Spleen (tissue), 11 donors: ENCODE results near the gene FOXP1. TPM values are rescaled to one million over a fixed set of nuclear protein-coding genes. Genes with fewer than 3 reads are reported as not detected.

Experiments
- DNase-seq: peaks from one replicate; pipeline ENCODE4 v3.0.0-alpha.2; 2020
- H3K27ac ChIP-seq, 8 donors: fragments of 200-600 bp; sonication (generic) in 7 of 8; 1 replicate in 4 of 8; 2 replicates in 4 of 8; pipeline versions ENCODE4 v1.5.0 to v1.8.0; 2016 to 2021; ENCODE audit warnings: inconsistent platforms in 4 of 8, mild to moderate bottlenecking in 4 of 8, moderate library complexity in 1 of 8
- H3K27me3 ChIP-seq, 7 donors: fragments of 200-600 bp; sonication (generic) in 6 of 7; replicated peaks in 1 of 7; 1 replicate in 4 of 7; 2 replicates in 3 of 7; pipeline versions ENCODE4 v1.5.0 to v1.8.0; 2016 to 2021; ENCODE audit warnings: inconsistent platforms in 3 of 7, mild to moderate bottlenecking in 1 of 7
- H3K36me3 ChIP-seq, 6 donors: fragments of 200-600 bp; sonication (generic) in 5 of 6; 1 replicate in 4 of 6; 2 replicates in 2 of 6; pipeline versions ENCODE4 v1.5.0 to v1.8.0; 2016 to 2021; ENCODE audit warnings: inconsistent platforms in 2 of 6
- H3K4me1 ChIP-seq, 6 donors: fragments of 200-600 bp; sonication (generic) in 5 of 6; 1 replicate in 3 of 6; 2 replicates in 3 of 6; pipeline versions ENCODE4 v1.5.0 to v1.8.0; 2016 to 2021; ENCODE audit warnings: inconsistent platforms in 3 of 6
- H3K4me3 ChIP-seq, 8 donors: fragments of 200-600 bp; sonication (generic) in 7 of 8; 1 replicate in 4 of 8; 2 replicates in 4 of 8; pipeline versions ENCODE4 v1.5.0 to v1.8.0; 2016 to 2021; ENCODE audit warnings: inconsistent platforms in 4 of 8, mild to moderate bottlenecking in 4 of 8, moderate library complexity in 2 of 8
- H3K9me3 ChIP-seq, 8 donors: fragments of 200-600 bp; sonication (generic) in 7 of 8; 1 replicate in 4 of 8; 2 replicates in 4 of 8; pipeline versions ENCODE4 v1.5.0 to v1.8.0; 2016 to 2021; ENCODE audit warnings: inconsistent platforms in 4 of 8
- CTCF ChIP-seq, 11 experiments: fragments of 200-600 bp in 7 of 11; fragments of 450-650 bp in 4 of 11; sonication (generic) in 4 of 11; IDR thresholded peaks in 8 of 11; conservative IDR thresholded peaks in 3 of 11; 1 replicate in 7 of 11; 2 replicates in 4 of 11; pipeline versions ENCODE4 v1.4.0 to v1.8.0; 2016 to 2021; ENCODE audit warnings: antibody characterized with exemption in 11 of 11, inconsistent platforms in 4 of 11, mild to moderate bottlenecking in 1 of 11
- POLR2A ChIP-seq, 3 donors: fragments of 450-650 bp; IDR thresholded peaks; one replicate each; pipeline ENCODE4 v1.5.1; 2017; ENCODE audit warnings: antibody characterized with exemption in 3 of 3, mild to moderate bottlenecking in 1 of 3
- POLR2AphosphoS5 ChIP-seq, 3 donors: sonication (generic); formaldehyde crosslinking; IDR thresholded peaks; one replicate each; pipeline ENCODE4 v1.5.1; 2017; ENCODE audit warnings: antibody characterized with exemption in 3 of 3
- WGBS, 5 donors: extraction: QIAGEN DNeasy Blood & Tissue Kit in 3 of 5; methylation state at CpG; one replicate each; pipeline versions ENCODE4 v1.1.5 to v1.1.7; 2013 to 2018; 5-methylcytosine and 5-hydroxymethylcytosine counted together
- intact Hi-C: fragments of 100-400 bp; cut with DNase I; formaldehyde crosslinking; loops from one replicate; pipeline ENCODE4 v1.15.0; 2023; ENCODE audit warnings: low total_unique reads
- polyA plus RNA-seq, 3 donors: library from polyadenylated mRNA; stranded (reverse); fragments of 200-250 nt; gene quantifications; one replicate each; pipeline ENCODE4 v1.2.1, GENCODE V29; 2013
- total RNA-seq, 7 donors: library from RNA; depleted of rRNA in 3 of 7; stranded (reverse); fragments of >200 nt in 3 of 7; fragmentation: NEBNext Ultra II Directional in 4 of 7; extraction: Animal tissue kit (Norgen Biotek cat#: 25700) in 4 of 7; gene quantifications; one replicate each; pipeline versions ENCODE4 v1.1.0 to v1.2.1, GENCODE V29; 2016 to 2021
- donor health status: healthy with polysubstance abuse.
- donor health status: DM: no; HTN: no; CAD: no; lungs with moderate emphysema.
- donor health status: DM: no; HTN: no; CAD: no.
- donor health status: Bipolar disorder and iron deficiency.
- donor health status: healthy.
- donor health status: DM: no; HTN: no; CAD: no.
- donor health status: DM: yes; HTN: yes; CAD: no.

The FOXP1 gene
- total and polyA plus RNA-seq, 10 donors, result 11.1 to 202 (median 153) TPM

GRCh38 chr3:71218508-71218907, 365.0 kb downstream of the FOXP1 start:
- Histone ChIP-seq H3K4me1 (peaks cover 0 to 24% (median 0%) of the 10 kb centered on the region in 6 donors), H3K36me3 (peaks cover 0 to 13% (median 0%) of the 10 kb centered on the region in 6 donors), H3K9me3 (no peaks in the 10 kb centered on the region), H3K4me3 (no peak overlapping the region), H3K27me3 (no peaks in the 10 kb centered on the region), H3K27ac (no peak overlapping the region)
- no peak for DNase-seq
- intact Hi-C loops, result no loop called here
- TF ChIP-seq POLR2A (IDR thresholded peaks at IDR 0.05) (no peak), CTCF (IDR thresholded peaks at IDR 0.05 in 8 of 11, conservative IDR thresholded peaks at IDR 0.05 in 3 of 11) (no peak), POLR2AphosphoS5 (IDR thresholded peaks at IDR 0.05) (no peak)
- WGBS, 5 donors, result 91 to 96% (median 94%) methylated on average over 5 of the region's 5 CpGs

GRCh38 chr3:71217640-71218222, 365.8 kb downstream of the FOXP1 start:
- no peak for DNase-seq
- Histone ChIP-seq H3K9me3 (no peaks in the 10 kb centered on the region), H3K27me3 (no peaks in the 10 kb centered on the region), H3K36me3 (peaks cover 0 to 13% (median 0%) of the 10 kb centered on the region in 6 donors), H3K4me3 (no peak overlapping the region), H3K27ac (no peak overlapping the region), H3K4me1 (peaks cover 0 to 24% (median 0%) of the 10 kb centered on the region in 6 donors)
- WGBS, 5 donors, result 84 to 93% (median 89%) methylated on average over 8 of the region's 8 CpGs
- intact Hi-C loops, result no loop called here
- TF ChIP-seq POLR2AphosphoS5 (IDR thresholded peaks at IDR 0.05) (no peak), POLR2A (IDR thresholded peaks at IDR 0.05) (no peak), CTCF (IDR thresholded peaks at IDR 0.05 in 8 of 11, conservative IDR thresholded peaks at IDR 0.05 in 3 of 11) (no peak)

DNA sequence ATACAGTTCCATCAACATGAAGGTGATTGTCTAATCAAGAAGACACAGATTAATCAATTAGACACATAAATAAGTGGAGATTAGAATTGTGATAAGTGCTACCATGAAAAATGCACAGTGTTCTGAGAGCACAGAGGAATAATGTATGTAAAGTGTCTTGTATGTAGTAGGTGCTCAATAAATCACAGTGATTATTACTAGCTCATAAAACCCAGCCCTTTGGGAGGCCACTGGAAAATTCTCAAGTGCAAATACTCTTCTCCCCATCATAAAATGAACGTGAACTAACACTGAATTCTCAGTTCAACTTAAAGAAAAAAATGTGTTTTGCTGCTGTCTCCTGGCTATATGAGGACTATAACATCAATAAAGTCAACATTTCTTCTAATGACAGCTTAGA, 368.2 kb downstream of the FOXP1 start:
- 80 to 92% (median 87%) methylated on average over 1 of the region's 1 CpG for WGBS, 5 donors
- Histone ChIP-seq H3K27ac (no peak overlapping the region), H3K9me3 (no peaks in the 10 kb centered on the region), H3K36me3 (peaks cover 0 to 6% (median 0%) of the 10 kb centered on the region in 6 donors), H3K4me3 (no peak overlapping the region), H3K4me1 (peaks cover 0 to 35% (median 11%) of the 10 kb centered on the region in 6 donors), H3K27me3 (no peaks in the 10 kb centered on the region)
- no peak for DNase-seq
- TF ChIP-seq CTCF (IDR thresholded peaks at IDR 0.05 in 8 of 11, conservative IDR thresholded peaks at IDR 0.05 in 3 of 11), result no peak
- TF ChIP-seq POLR2A (IDR thresholded peaks at IDR 0.05), result no peak
- TF ChIP-seq POLR2AphosphoS5 (IDR thresholded peaks at IDR 0.05), result no peak
- intact Hi-C loops, result no loop called here

GRCh38 chr3:71214797-71215196, 368.7 kb downstream of the FOXP1 start:
- WGBS, 5 donors, result 67 to 100% (median 86%) methylated on average over 1 of the region's 1 CpG
- H3K27me3 ChIP-seq, result no peaks in the 10 kb centered on the region
- H3K27ac ChIP-seq, result no peak overlapping the region
- TF ChIP-seq POLR2A (IDR thresholded peaks at IDR 0.05) (no peak), CTCF (IDR thresholded peaks at IDR 0.05 in 8 of 11, conservative IDR thresholded peaks at IDR 0.05 in 3 of 11) (no peak), POLR2AphosphoS5 (IDR thresholded peaks at IDR 0.05) (no peak)
- H3K4me3 ChIP-seq, result no peak overlapping the region
- intact Hi-C loops, result no loop called here
- no peak for DNase-seq
- peaks cover 0 to 6% (median 0%) of the 10 kb centered on the region in 6 donors for H3K36me3 ChIP-seq
- H3K9me3 ChIP-seq, result no peaks in the 10 kb centered on the region
- peaks cover 0 to 41% (median 16%) of the 10 kb centered on the region in 6 donors for H3K4me1 ChIP-seq
